ENCODE results near the gene PIAS4.

DNA sequence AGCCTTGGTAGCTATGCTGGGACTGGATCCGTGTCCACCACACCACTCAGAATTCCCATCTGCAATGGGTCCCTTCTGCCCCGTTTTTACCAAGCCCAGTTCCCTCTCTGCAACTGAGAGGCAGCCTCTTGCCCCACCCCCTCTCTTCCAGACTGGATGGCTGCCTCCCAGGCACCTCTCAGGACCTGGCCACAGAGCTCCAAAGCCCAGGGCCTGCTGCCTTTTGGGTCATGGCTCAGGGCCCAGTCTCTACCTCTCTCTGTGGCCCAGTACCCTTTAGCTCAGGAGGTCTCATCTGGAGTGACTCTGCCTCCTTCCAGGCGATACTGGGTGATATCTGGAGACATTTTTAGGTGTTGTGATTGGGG, 69.5 kb downstream of the PIAS4 start:
- TF ChIP-seq, protein P1, sequence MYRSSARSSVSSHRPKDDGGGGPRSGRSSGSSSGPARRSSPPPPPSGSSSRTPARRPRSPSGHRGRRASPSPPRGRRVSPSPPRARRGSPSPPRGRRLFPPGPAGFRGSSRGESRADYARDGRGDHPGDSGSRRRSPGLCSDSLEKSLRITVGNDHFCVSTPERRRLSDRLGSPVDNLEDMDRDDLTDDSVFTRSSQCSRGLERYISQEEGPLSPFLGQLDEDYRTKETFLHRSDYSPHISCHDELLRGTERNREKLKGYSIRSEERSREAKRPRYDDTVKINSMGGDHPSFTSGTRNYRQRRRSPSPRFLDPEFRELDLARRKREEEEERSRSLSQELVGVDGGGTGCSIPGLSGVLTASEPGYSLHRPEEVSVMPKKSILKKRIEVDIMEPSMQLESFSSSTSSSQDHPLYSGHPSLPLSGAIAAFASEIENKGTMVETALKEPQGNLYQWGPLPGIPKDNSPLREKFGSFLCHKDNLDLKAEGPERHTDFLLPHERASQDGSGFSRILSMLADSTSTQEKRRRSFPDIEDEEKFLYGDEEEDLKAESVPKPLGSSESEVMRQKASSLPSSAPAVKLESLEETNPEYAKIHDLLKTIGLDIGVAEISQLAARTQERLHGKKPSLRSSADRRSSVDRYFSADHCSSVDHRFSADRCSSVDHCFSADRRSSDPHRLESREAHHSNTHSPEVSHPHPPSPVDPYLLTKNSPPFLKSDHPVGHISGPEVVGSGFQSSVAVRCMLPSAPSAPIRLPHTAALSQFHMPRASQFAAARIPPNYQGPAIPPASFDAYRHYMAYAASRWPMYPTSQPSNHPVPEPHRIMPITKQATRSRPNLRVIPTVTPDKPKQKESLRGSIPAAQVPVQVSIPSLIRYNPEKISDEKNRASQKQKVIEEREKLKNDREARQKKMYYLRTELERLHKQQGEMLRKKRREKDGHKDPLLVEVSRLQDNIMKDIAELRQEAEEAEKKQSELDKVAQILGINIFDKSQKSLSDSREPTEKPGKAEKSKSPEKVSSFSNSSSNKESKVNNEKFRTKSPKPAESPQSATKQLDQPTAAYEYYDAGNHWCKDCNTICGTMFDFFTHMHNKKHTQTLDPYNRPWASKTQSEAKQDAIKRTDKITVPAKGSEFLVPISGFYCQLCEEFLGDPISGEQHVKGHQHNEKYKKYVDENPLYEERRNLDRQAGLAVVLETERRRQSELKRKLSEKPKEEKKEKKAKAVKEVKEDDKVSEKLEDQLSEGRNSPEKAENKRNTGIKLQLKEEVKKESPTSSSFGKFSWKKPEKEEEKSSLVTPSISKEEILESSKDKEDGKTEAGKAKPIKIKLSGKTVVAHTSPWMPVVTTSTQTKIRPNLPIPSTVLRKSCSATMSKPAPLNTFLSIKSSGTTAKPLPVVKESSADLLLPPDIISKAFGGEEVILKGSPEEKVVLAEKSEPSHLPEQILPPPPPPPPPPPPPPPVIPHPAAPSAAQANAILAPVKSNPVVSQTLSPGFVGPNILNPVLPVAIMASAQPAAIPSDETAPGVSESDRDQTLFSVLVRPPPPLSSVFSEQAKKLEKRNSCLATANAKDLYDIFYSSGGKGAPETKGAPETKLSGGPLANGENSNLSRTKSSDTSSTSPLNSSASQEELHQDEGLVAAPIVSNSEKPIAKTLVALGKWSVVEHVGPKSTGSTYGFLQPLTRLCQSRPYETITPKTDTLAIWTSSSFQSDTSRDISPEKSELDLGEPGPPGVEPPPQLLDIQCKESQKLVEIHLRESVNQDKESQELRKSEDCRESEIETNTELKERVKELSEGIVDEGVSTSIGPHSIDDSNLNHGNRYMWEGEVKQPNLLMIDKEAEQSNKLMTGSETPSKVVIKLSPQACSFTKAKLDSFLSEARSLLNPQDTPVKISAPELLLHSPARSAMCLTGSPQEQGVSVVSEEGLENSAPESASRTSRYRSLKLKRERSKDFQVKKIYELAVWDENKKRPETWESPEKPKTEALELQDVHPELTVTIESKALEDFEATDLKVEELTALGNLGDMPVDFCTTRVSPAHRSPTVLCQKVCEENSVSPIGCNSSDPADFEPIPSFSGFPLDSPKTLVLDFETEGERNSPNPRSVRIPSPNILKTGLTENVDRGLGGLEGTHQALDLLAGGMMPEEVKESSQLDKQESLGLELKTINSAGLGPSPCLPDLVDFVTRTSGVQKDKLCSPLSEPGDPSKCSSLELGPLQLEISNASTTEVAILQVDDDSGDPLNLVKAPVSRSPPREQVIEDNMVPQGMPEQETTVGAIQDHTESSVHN (CRISPR knock-in tag; IDR thresholded peaks at IDR 0.05) = no peak
- TF ChIP-seq, protein P2, sequence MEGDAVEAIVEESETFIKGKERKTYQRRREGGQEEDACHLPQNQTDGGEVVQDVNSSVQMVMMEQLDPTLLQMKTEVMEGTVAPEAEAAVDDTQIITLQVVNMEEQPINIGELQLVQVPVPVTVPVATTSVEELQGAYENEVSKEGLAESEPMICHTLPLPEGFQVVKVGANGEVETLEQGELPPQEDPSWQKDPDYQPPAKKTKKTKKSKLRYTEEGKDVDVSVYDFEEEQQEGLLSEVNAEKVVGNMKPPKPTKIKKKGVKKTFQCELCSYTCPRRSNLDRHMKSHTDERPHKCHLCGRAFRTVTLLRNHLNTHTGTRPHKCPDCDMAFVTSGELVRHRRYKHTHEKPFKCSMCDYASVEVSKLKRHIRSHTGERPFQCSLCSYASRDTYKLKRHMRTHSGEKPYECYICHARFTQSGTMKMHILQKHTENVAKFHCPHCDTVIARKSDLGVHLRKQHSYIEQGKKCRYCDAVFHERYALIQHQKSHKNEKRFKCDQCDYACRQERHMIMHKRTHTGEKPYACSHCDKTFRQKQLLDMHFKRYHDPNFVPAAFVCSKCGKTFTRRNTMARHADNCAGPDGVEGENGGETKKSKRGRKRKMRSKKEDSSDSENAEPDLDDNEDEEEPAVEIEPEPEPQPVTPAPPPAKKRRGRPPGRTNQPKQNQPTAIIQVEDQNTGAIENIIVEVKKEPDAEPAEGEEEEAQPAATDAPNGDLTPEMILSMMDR (CRISPR knock-in tag; IDR thresholded peaks at IDR 0.05) = no peak
- TF ChIP-seq JUND (CRISPR knock-in tag; IDR thresholded peaks at IDR 0.05) = no peak

All from HepG2 (cell line).